Islet precursor cell (in vitro differentiated cells): ENCODE results near the gene TMEM242.

Experiments
- DNase-seq: peaks from one replicate; pipeline ENCODE4 v3.0.0-alpha.2; 2018

TMEM242 gene

DNA sequence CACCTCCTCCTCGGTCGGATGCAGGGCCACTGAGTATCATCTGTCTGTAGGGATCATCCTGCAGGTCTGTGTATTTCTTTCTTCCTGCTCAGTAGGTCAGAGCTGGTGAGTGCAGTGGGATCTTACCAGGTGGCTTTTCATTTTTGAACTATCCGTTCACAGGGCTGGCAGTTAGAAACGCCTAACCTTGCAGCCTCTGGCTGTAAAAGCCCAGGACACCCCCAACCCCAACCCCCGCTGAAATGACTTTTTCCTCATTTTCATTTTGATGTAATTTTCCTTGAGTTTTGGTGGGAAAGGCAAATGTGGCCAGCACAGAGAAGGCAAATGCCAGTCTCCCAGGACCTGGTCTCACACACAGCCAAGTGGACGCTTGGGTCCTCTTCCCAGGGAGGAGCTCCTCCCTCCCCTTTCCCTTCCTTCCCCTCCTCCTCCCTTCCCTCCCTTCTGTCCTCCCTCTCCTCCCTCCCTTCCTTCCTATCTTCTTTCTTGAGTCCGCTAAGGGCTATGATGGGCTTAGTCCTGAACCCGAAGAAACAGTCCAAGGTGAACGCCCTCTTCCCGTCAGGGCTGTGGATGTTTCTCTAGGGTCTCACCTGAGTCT is 36.0 kb downstream of the TMEM242 start:
- DNase-seq = peak; percentile 35

DNA sequence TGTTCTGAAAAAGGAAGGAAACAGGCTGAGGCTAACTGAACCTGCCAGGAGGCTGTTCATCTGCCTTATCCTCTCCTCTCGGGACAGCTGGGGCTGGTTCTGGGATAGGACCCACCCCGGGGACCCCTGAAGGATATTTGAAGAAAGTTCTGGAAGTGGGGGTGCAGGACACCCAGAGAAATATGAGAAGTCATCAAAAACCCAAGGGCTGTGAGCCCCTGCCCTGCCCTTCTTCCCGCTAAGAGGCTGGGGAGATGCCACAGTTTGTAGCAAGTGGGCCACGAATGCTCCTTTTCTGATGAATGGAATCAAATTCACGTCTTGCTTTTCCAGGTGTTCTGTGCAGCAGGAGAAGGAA is 37.9 kb downstream of the TMEM242 start:
- DNase-seq = no peak

DNA sequence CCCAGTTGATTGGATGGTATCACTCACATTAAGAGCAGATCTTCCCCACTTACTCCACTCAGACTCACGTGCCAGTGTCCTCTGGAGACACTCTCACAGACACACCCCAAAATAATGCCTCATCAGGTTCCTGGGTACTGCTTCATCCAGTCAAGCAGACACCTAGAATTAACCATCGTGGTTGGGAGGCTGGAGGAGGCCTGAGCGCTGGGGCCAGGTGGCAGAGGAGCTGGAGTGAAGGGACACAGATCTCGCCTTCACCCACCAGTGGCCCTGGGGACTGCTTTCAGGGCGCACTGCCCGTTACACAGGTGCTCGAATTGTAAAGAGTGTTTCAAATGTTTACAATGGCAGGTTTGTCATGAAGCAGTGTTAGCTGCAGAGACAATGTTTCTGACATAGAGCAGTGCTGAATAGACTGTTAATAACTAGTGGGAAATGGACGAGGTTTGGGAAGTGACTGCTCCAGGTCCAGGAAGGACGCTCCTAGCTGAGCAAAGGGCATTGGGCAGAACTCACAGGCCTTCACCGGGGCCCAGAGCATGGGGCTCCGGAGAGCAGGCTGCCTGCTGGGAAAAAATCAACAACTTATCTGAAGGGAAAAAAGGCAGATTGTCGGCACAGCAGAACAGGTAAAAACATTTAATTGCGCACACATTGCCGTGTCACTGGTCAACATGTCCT is 38.4 kb downstream of the TMEM242 start:
- peak; percentile 38 for DNase-seq

DNA sequence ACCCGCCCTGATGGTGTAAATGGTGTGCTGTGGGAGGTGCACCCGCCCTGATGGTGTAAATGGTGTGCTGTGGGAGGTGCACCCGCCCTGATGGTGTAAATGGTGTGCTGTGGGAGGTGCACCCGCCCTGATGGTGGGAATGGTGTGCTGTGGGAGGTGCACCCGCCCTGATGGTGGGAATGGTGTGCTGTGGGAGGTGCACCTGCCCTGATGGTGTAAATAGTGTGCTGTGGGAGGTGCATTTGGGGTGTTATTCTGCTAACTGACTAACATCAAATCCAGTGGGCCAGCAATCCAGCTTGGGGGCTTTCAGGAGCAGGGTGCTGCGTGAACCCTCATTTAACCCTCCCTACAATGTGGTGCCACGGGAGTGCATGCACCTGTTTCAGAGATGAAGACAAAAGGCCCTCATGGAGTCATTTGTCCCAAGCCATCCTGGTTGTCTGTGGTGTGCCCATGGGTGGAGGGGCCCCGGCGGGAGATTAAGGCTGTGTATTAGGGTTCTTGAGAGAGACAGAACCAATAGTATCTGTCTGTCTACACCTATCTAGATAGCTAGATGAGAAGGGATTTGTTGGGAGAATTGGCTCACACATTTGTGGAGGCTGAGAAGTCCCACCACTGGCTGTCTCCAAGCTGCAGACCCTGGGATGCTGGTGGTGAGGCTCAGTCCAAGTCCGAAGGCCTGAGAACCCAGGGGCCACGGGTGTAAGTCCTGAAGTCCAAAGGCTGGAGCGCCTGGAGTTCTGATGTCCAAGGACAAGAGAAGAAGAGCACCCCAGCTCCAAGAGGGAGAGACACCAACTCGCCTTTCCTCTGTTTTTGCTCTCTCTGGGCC is 39.2 kb downstream of the TMEM242 start:
- peak; percentile 34 for DNase-seq

DNA sequence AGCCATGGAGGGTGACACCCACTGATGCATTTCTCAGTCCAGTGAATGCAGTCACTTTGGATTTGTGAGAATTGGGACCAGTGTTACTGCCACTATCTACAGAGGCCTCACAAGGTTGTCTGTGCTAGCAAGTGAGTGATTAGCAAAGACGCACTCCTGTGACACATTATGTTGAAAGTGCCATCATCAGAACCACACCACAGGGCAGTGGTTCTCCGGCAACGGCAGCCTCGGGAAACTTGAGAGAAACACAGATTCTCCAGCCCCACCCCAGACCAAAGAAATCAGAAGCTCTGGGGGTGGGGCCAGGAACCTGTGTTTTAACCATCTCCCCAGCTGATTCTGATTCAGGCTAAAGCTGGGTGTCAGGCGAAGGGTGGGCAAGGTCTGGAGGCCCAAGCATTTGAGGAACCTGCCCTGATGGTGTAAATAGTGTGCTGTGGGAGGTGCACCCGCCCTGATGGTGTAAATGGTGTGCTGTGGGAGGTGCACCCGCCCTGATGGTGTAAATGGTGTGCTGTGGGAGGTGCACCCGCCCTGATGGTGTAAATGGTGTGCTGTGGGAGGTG is 39.9 kb downstream of the TMEM242 start:
- DNase-seq = peak; percentile 47

DNA sequence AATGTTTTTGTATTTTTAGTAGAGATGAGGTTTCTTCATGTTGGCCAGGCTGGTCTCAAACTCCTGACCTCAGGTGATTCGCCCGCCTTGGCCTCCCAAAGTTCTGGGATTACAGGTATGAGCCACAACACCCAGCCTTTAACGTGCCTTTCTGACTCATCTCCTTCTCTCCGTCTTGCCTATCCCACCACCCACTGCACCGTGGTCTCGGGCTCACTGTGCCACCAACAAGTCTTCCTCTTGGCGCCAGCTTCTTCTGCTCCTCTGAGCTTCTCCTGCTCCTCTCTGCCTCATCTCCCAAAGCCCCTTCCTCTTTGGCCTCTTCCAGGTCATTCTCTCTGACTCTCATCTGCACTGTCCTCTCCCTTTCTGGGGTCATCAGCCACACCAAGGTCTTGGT is 41.0 kb downstream of the TMEM242 start:
- DNase-seq = peak; percentile 44

DNA sequence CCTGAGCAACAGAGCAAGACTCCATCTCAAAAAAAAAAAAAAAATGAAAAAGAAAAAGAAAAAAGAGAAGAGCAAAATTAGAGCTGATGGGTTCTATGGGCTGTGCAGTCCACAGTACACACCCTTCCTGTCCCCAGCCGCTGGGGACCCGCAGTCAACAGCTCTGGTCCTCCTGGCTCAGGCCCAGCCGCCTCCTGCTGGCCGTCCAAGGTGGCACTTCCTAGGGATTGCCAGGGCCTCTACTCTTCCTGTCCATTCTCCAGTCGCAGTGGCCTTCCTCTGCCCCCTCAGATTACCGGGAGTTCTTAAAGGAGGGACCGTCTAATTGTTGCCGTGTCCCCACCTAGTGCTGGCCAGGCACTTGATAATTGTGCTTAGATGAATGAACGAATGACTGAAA is 41.7 kb downstream of the TMEM242 start:
- DNase-seq = peak; percentile 65

DNA sequence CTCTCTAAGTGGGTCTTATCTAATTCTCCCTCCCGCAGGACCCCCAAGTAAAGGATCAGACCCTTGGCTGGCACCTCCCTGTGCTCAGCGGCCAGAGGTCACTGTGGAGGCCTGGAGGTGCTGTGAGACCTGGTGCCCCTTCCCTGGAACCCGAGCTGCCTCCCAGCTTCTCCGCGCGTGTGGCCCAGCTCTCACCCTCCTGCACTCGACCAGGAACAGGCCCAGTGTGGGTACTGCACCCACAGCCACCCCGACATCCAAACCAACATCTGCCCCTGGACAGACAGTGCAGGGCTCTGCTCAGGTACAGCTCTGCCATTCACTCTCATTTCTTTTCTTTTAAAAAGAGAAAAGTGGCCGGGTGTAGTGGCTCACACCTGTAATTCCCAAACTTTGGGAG is 42.4 kb downstream of the TMEM242 start:
- DNase-seq = no peak

DNA sequence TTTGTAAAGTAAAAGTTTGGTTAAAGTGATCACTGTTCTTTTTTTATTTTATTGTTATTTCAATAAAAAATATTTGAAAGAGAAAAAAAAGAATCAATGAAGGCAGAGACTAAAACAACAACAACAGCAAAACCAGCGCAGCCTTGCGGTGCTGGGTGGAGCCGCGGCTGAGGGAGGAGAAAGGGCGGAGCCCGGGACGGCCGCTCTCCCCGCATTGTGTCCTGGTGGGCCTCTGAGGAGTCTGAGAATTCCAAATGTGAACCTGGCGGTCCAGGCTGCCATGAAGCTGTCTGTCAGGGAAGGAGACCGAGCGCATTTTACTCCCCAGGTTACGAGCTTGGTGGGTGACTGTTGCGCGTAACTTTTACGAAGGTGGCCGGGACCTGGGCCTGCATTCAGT is 43.2 kb downstream of the TMEM242 start:
- no peak for DNase-seq

DNA sequence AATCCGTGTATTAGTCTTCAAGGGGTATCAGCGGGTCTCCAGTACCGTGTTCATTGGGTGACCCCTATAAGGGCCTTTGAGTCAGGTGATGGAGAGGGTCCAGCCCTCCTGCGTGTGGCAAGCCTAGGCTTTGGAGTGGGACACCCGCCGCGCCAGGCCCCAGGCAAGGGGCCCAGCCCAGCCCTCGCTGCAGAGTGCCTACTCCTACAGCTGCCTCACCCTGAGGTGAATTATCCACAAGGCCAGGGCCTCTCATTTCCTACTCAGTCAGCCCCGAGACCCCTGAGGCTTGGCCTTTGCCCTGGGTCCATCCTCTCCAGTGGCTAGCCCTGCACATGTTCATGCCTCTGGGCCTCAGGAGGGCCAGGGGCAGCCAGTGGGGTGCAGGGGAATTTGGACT is 45.1 kb downstream of the TMEM242 start:
- DNase-seq = no peak

DNA sequence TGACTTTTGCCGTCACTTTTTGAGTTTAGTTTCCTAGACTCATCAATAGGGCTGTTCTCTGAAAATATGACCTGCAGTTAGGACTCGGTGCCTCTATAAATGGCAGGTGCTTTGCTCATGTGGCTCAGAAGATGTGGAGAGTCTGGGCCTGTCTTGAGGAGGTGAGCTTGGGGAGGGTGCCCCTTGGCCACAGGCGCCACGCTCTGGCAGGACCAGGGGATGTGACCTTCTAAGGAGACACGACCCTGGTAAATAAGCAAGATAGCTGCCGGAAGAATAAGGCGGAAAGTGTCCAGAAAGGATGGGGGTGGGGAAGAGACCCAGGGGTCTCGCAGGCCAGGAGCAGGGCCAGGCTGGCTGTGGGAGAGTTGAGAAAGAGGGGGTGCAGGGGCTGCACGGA is 46.6 kb downstream of the TMEM242 start:
- no peak for DNase-seq

DNA sequence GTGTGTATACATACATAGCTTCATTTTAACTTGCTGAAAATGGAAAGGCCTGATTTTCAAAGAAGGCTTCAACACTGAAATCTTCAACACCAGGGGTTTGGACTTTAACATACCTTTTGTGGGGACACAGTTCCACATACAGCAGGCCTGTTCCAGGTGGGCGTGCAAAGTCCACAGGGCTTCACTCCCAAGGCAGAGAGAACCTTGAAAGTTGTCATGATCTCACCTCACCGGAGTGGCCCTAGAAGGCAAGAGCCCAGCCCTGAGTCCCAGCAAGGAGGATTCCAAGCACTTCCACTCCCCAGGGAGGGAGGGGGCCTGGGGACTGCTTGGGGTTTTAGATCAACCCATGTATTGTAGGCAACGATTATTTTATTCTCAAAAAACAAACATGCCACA is 47.2 kb downstream of the TMEM242 start:
- no peak for DNase-seq

DNA sequence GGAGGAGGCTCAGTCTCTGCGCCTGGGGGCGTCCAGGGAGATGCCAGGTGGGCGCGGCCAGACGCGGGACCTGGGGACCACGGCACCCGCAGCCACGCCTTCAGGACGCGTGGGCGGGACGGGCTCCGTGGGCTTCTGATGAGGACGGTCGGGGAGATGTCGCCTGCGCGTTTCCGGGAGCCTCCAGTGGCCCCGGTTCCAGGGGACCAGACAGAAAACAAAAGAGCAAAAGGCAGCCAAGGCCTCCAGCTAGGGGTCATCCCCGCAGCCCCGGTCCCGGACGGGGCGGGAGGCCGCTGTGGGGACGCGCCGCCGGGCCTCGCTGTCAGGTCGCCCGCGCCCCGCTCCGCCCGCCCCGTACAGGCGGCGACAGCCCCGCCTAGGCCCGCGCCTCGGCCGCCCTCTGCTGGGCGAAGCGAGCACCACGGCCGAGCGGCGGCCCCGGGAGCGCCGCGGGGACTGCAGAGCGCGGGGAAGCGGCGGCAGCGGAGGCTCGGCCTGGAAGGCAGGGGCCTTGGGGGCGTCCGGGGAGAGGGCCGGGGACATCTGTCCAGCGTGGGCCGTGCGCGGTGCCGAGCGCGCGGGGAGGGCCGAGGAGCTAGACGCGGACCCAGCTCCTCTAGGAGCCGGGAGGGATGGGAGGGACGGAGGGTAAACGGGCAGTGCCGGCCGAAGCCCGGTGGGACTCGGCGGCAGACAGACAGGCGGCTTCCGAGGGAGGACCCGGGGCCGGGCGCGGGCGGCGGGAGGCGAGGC is 48.7 kb downstream of the TMEM242 start:
- peak; percentile 86 for DNase-seq

DNA sequence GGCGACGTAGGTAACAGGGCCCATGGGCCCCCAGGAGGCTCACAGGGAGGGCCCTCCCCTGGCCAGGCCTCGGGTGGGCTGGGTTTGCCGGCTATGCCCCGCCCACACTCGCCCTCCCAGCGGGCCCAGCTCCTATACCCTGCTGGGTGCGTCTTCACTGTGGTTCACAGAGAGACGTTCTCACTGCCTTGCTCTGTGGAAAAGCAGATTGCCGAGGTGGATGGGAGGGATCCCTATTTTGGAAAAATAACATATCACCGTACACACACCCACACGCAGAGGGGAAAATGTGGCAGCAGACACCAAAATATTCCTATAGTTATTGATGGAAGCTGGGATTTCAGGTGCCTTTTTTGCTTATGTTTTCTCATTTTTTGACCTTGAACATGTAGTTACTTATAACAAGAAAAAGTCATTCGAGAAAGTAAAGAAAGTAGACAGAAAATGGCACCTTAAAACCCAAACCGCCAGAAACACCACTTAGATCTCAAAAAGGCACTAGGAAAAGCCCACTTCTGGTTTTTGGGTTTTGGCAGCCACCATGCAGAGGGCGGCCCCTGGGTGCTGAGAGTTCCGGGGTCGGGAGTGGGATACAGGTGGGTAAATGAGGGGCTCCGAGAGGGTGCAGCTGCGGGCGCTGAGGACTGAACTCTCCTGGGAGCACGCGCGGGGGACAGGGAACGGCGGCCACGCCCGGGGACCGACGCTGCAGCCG is 49.4 kb downstream of the TMEM242 start:
- DNase-seq = peak; percentile 81

DNA sequence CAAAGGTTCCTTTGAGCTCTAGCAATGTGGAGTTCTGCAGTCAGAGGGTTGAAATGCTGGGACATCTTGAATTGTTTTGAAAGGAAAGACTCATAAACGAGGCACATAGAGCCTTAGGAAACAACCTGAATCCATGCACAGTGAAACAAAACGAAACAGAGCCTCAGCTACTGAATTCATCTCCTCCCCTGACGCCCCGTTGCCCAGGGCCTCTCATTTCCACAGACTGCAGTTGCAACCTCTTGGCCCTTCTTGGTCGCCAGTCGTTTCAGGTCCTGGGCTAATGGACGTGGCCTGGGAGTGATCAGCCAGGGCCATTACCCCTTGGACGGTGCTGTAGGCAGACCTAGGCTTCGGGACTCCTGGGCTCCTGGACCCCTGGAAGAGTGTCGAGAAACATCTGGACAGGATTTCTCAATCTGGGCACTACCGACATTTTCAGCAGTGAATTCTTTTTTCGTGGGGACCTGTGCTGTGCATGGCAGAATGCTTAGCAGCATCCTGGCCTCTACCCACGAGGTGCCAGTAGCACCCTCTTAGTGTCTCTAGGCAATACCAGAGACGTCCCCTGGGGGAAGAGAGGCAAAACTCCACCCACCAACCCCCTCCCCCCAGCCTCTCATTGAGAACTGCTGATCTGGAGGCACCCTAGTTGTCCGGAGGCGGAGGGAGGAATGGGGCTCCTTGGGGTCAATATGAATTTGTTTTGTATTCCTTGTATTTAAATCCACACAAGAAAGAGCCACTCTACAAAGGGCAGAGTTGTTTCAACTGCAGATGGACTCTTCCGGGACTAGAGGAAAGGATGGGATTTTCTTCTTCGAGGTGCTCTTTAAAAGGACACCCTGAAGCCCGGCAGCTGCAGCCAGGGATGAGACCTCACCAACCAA is 50.2 kb downstream of the TMEM242 start:
- no peak for DNase-seq

DNA sequence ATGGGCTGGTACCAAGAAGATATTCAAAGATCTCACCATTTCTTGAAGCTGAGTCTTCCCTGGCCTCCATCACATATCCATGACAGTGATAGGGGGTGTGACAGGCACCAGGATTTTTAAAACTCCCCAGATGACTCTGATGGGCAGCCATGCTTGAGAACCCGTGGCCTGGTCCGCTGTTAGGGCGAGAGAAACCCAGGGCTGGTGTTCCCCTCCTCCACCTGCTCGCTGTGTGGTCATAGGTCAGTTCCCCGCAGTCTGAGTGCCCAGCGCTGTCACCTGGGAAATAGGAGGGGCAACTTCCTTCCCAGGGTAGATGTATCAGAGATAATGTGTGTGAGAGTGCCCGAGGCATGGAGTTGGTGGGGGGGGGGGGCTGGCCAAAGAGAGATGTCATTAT is 50.9 kb downstream of the TMEM242 start:
- DNase-seq = no peak

DNA sequence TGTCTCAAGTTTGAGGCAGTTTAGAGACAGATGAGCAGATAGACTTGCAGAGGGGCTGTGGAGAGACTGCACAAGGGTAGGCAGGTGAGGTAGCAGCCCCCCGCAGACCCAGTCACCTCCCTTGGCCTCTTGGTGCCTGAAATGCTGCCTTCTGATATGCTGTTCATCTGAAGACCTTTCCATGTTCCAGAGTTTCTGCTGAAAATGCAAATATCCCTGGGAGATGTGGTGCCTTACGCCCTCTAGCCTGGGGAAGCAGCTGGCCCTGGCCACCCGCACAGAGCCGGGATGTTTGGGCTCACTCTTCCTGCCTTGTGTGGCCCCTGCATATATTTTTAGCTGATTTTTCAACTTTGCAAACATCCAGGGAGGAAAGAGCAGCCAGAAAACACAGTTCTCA is 51.4 kb downstream of the TMEM242 start:
- DNase-seq = no peak

DNA sequence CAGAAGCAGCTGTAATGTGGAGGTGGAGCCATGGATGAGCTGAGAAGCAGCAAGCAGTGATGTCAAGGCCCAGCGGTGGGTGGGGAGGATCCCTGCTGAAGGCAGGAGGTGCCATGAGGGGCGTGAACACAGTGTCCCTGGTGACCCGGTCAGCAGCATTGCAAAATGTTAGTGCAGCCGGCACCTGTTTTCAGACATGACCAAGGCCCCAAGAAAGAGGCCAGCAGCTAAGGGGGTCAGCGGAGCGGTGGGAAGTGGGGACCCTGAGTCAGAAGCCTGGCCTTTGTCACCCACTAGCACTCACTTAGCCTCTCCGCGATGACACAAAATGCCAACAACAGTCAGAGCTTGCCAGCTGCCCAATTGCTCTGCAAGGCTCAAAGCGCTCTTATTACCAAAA is 51.9 kb downstream of the TMEM242 start:
- DNase-seq = no peak

DNA sequence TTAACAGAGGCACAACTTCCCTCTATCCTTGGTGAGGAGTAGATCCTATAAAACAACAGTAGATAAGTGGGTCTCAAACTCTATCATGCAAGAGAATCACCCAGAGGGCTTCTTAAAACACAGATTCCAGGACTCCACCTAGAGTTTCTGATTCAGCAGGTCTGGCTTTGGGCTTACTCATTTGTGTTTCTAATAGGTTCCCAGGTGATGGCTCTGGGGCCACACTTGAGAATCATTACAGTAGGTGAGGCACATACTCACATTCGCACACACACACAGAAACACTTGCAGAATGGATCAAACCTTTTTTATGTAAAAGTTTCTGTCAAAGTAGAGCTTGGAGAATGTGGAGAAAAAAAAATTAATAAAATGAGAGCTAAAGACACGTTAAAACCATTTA is 52.4 kb downstream of the TMEM242 start:
- DNase-seq = no peak

DNA sequence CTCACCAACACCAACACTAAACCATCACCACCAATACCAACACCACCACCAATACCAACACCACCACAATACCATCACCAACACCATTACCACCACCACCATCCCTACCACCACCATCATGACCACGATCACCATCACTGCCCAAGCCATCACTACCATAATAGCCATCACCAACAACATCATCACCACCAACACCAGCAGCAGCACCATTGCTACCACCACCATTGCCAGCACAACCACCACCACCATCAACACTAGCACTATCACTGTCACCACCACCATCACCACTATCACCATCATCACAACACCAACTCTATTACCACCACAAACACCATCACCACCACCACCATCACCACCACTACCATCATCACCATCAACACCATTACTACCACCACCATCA is 53.0 kb downstream of the TMEM242 start:
- no peak for DNase-seq

DNA sequence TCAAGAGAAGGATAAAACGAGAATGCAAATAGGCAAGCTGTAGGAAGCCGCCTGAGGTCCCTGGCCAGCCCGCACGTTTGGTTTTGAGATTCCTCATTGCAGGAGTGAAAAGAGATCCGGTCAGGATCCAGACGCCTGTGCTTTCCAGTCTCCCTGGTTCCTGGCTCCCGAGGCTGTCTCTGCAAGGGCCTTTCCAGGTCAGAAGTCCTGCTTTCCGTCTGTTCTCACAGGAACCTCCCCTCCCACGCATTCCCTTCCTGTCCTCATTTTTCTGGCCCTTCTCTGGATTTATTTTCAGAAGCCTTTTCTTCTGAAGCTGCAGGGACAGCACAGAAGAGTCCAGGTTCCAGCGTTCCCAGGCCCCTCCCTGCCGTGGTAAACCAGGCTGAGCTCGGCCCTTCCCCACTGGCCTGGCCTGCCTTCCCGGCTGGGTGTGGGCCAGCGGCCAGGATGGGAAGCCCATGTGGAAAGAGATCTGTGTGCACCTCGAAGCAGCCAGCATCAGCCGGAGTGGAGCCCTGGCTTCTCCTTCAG is 54.0 kb downstream of the TMEM242 start:
- DNase-seq = peak; percentile 74
